ENCODE data around the gene FCHSD2. TPM values are rescaled to one million over a fixed set of nuclear protein-coding genes. Genes with fewer than 3 reads are reported as not detected.

Gene FCHSD2
- total and polyA plus RNA-seq, 2 of the 13 experiments (the other 11 are each of a cell fraction or from before 2014, with no cell fraction given), result 20.5 to 24.8 TPM

- TF ChIP-seq ZNF337 (CRISPR knock-in tag; IDR thresholded peaks at IDR 0.05; ENCODE audit: borderline replicate concordance, low read depth) (no peak), NFATC3 (CRISPR knock-in tag; IDR thresholded peaks at IDR 0.05) (no peak), ZNF761 (CRISPR knock-in tag; conservative IDR thresholded peaks at IDR 0.05) (0 out of 2 replicates have a peak, but pooled peaks have one; percentile 76), LRRFIP1 (CRISPR knock-in tag; conservative IDR thresholded peaks at IDR 0.05) (no peak), STAT6 (CRISPR knock-in tag; IDR thresholded peaks at IDR 0.05; ENCODE audit: borderline replicate concordance) (no peak), GRHL1 (CRISPR knock-in tag; conservative IDR thresholded peaks at IDR 0.05) (no peak), TRAFD1 (CRISPR knock-in tag; IDR thresholded peaks at IDR 0.05; ENCODE audit: borderline replicate concordance) (no peak), HNRNPUL1 (IDR thresholded peaks at IDR 0.05; ENCODE audit: low read depth, low read length) (no peak), ZNF788 (CRISPR knock-in tag; IDR thresholded peaks at IDR 0.05; ENCODE audit: borderline replicate concordance) (0 out of 2 replicates have a peak, but pooled peaks have one; percentile 57), FOXC1 (CRISPR knock-in tag; IDR thresholded peaks at IDR 0.05; ENCODE audit: borderline replicate concordance) (peak; percentile 73), ZNF766 (CRISPR knock-in tag; IDR thresholded peaks at IDR 0.05; ENCODE audit: borderline replicate concordance) (no peak), AKAP8 (CRISPR knock-in tag; IDR thresholded peaks at IDR 0.05) (no peak), GFI1 (CRISPR knock-in tag; IDR thresholded peaks at IDR 0.05; ENCODE audit: borderline replicate concordance) (no peak), GABPB1 (CRISPR knock-in tag; IDR thresholded peaks at IDR 0.05) (peak; percentile 47; the same call in 1 of the 2 replicates)
Measured at GRCh38 chr11:73177380-73177777, 35.3 kb upstream of the FCHSD2 start (continued).
